Mesendoderm (in vitro differentiated cells): Measurements from ENCODE around the gene AQP7.

ENCODE experiments used
- DNase-seq: peaks from one replicate; pipeline ENCODE4 v3.0.0; 2013
- H2AK5ac ChIP-seq: 2 replicates; pipeline ENCODE4 v1.6.1; 2013; ENCODE audit warnings: low read length, inconsistent platforms
- H2BK120ac ChIP-seq: 2 replicates; pipeline ENCODE4 v1.6.1; 2013; ENCODE audit warnings: low read depth, mild to moderate bottlenecking, low read length, moderate library complexity, mixed read lengths
- H2BK15ac ChIP-seq: replicated peaks from 2 replicates; pipeline ENCODE4 v1.6.1; 2013; ENCODE audit warnings: low read depth, mild to moderate bottlenecking, moderate library complexity
- H2BK5ac ChIP-seq: 2 replicates; pipeline ENCODE4 v1.6.1; 2013; ENCODE audit warnings: low read length, inconsistent platforms
- H3K18ac ChIP-seq: 2 replicates; pipeline ENCODE4 v1.6.1; 2013; ENCODE audit warnings: mild to moderate bottlenecking, low read length, mixed read lengths
- H3K23ac ChIP-seq: one replicate; pipeline ENCODE4 v1.6.1; 2013; ENCODE audit warnings: low read length
- H3K27ac ChIP-seq: 2 replicates; pipeline ENCODE4 v1.5.1; 2013; ENCODE audit warnings: low read depth, mild to moderate bottlenecking, inconsistent platforms, low read length, moderate library complexity
- H3K27me3 ChIP-seq: 2 replicates; pipeline ENCODE4 v1.6.1; 2013; ENCODE audit warnings: low read length, control low read depth, mild to moderate bottlenecking, inconsistent platforms; ENCODE audit not compliant: insufficient read depth, poor library complexity
- H3K36me3 ChIP-seq: 2 replicates; pipeline ENCODE4 v1.6.1; 2013; ENCODE audit warnings: low read length, inconsistent platforms; ENCODE audit not compliant: control insufficient read depth, insufficient read depth
- H3K4ac ChIP-seq: one replicate; pipeline ENCODE4 v1.6.1; 2013; ENCODE audit warnings: low read depth, mild to moderate bottlenecking, low read length, moderate library complexity
- H3K4me1 ChIP-seq: 2 replicates; pipeline ENCODE4 v1.6.1; 2013; ENCODE audit warnings: low read depth, low read length, inconsistent platforms; ENCODE audit not compliant: control insufficient read depth
- H3K4me2 ChIP-seq: 2 replicates; pipeline ENCODE4 v1.6.1; 2013; ENCODE audit warnings: low read length
- H3K4me3 ChIP-seq: 2 replicates; pipeline ENCODE4 v1.5.1; 2013; ENCODE audit warnings: mild to moderate bottlenecking, low read length
- H3K56ac ChIP-seq: one replicate; pipeline ENCODE4 v1.6.1; 2013; ENCODE audit warnings: low read length
- H3K79me1 ChIP-seq: 2 replicates; pipeline ENCODE4 v1.6.1; 2013; ENCODE audit warnings: low read length, inconsistent platforms
- H3K79me2 ChIP-seq: 2 replicates; pipeline ENCODE4 v1.6.1; 2013; ENCODE audit warnings: mild to moderate bottlenecking, low read length; ENCODE audit not compliant: control insufficient read depth, insufficient read depth
- H3K9ac ChIP-seq: 2 replicates; pipeline ENCODE4 v1.6.1; 2013; ENCODE audit warnings: low read length, inconsistent platforms
- H4K5ac ChIP-seq: one replicate; pipeline ENCODE4 v1.6.1; 2013; ENCODE audit warnings: low read length
- H4K8ac ChIP-seq: one replicate; pipeline ENCODE4 v1.6.1; 2013; ENCODE audit warnings: low read depth, mild to moderate bottlenecking, control low read depth, low read length, moderate library complexity
- WGBS: extraction: QIAGEN DNeasy Blood & Tissue Kit; methylation state at CpG from one replicate; pipeline ENCODE4 v1.1.7; 2013; ENCODE audit warnings: low lambda C conversion rate, missing lambda C conversion rate; ENCODE audit not compliant: insufficient coverage; ENCODE audit errors: extremely low coverage; 5-methylcytosine and 5-hydroxymethylcytosine counted together

AQP7 gene

GRCh38 chr9:33436445-33436844 is 34.1 kb upstream of the AQP7 start:
- no peaks in the 10 kb centered on the region for H3K79me2 ChIP-seq
- no peak overlapping the region for H4K5ac ChIP-seq
- DNase-seq, result peak; percentile 84
- no peaks in the 10 kb centered on the region for H3K36me3 ChIP-seq
- H3K4me2 ChIP-seq, result no peak overlapping the region
- H3K27me3 ChIP-seq, result no peaks in the 10 kb centered on the region
- no peak overlapping the region for H2BK5ac ChIP-seq
- no peak overlapping the region for H3K18ac ChIP-seq
- H2BK120ac ChIP-seq, result no peak overlapping the region
- WGBS, result no CpG with 5 or more reads among the region's 8 CpGs
- H3K56ac ChIP-seq, result peak overlapping the region; percentile 50
- H3K27ac ChIP-seq, result no peak overlapping the region
- no peak overlapping the region for H2AK5ac ChIP-seq
- H4K8ac ChIP-seq, result no peak overlapping the region
- no peak overlapping the region for H3K23ac ChIP-seq
- H3K4me3 ChIP-seq, result no peak overlapping the region
- H2BK15ac ChIP-seq, result no peak overlapping the region
- no peak overlapping the region for H3K4ac ChIP-seq
- H3K79me1 ChIP-seq, result no peaks in the 10 kb centered on the region
- H3K4me1 ChIP-seq, result peaks cover 10% of the 10 kb centered on the region
- no peak overlapping the region for H3K9ac ChIP-seq

GRCh38 chr9:33435821-33436277 is 33.5 kb upstream of the AQP7 start:
- H2BK15ac ChIP-seq, result no peak overlapping the region
- H4K5ac ChIP-seq, result no peak overlapping the region
- no peak overlapping the region for H3K4me3 ChIP-seq
- no peak overlapping the region for H3K4ac ChIP-seq
- no peak overlapping the region for H3K4me2 ChIP-seq
- H3K27ac ChIP-seq, result no peak overlapping the region
- H2BK5ac ChIP-seq, result no peak overlapping the region
- H3K79me2 ChIP-seq, result no peaks in the 10 kb centered on the region
- H2BK120ac ChIP-seq, result no peak overlapping the region
- H3K36me3 ChIP-seq, result no peaks in the 10 kb centered on the region
- no peak overlapping the region for H3K9ac ChIP-seq
- H3K23ac ChIP-seq, result no peak overlapping the region
- WGBS, result no CpG with 5 or more reads among the region's 8 CpGs
- no peak overlapping the region for H2AK5ac ChIP-seq
- no peak for DNase-seq
- H3K4me1 ChIP-seq, result peaks cover 10% of the 10 kb centered on the region
- no peak overlapping the region for H3K18ac ChIP-seq
- H3K79me1 ChIP-seq, result no peaks in the 10 kb centered on the region
- no peaks in the 10 kb centered on the region for H3K27me3 ChIP-seq
- H4K8ac ChIP-seq, result no peak overlapping the region
- no peak overlapping the region for H3K56ac ChIP-seq

- no peaks in the 10 kb centered on the region for H3K79me1 ChIP-seq
- H2AK5ac ChIP-seq, result no peak overlapping the region
- no peak overlapping the region for H2BK15ac ChIP-seq
- H3K9ac ChIP-seq, result no peak overlapping the region
- WGBS, result 100% methylated on average over 2 of the region's 16 CpGs
- H3K36me3 ChIP-seq, result no peaks in the 10 kb centered on the region
- H3K4me3 ChIP-seq, result no peak overlapping the region
- no peaks in the 10 kb centered on the region for H3K79me2 ChIP-seq
- H3K23ac ChIP-seq, result no peak overlapping the region
- no peak overlapping the region for H4K5ac ChIP-seq
- no peak overlapping the region for H3K56ac ChIP-seq
- no peaks in the 10 kb centered on the region for H3K27me3 ChIP-seq
- H3K4me1 ChIP-seq, result peaks cover 10% of the 10 kb centered on the region
- H2BK5ac ChIP-seq, result no peak overlapping the region
- no peak overlapping the region for H3K4me2 ChIP-seq
- H2BK120ac ChIP-seq, result no peak overlapping the region
- H3K27ac ChIP-seq, result no peak overlapping the region
- no peak overlapping the region for H4K8ac ChIP-seq
- no peak for DNase-seq
- no peak overlapping the region for H3K4ac ChIP-seq
- no peak overlapping the region for H3K18ac ChIP-seq
Measured at GRCh38 chr9:33434317-33435105, 32.1 kb upstream of the AQP7 start.

- H3K56ac ChIP-seq, result no peak overlapping the region
- no peaks in the 10 kb centered on the region for H3K79me1 ChIP-seq
- no CpG with 5 or more reads among the region's 8 CpGs for WGBS
- peaks cover 9% of the 10 kb centered on the region for H3K4me1 ChIP-seq
- no peak overlapping the region for H3K4ac ChIP-seq
- no peaks in the 10 kb centered on the region for H3K27me3 ChIP-seq
- H4K5ac ChIP-seq, result no peak overlapping the region
- no peak overlapping the region for H3K27ac ChIP-seq
- H3K4me3 ChIP-seq, result no peak overlapping the region
- H3K36me3 ChIP-seq, result no peaks in the 10 kb centered on the region
- no peak overlapping the region for H4K8ac ChIP-seq
- no peak overlapping the region for H2BK120ac ChIP-seq
- no peak overlapping the region for H2BK5ac ChIP-seq
- DNase-seq, result no peak
- H3K79me2 ChIP-seq, result no peaks in the 10 kb centered on the region
- no peak overlapping the region for H2AK5ac ChIP-seq
- H3K9ac ChIP-seq, result no peak overlapping the region
- no peak overlapping the region for H3K4me2 ChIP-seq
- H2BK15ac ChIP-seq, result no peak overlapping the region
- no peak overlapping the region for H3K23ac ChIP-seq
- no peak overlapping the region for H3K18ac ChIP-seq
Measured at GRCh38 chr9:33433871-33434270, 31.5 kb upstream of the AQP7 start.

- Histone ChIP-seq H4K8ac (no peak overlapping the region), H3K9ac (no peak overlapping the region), H3K4ac (no peak overlapping the region), H3K79me1 (no peaks in the 10 kb centered on the region), H3K27ac (no peak overlapping the region), H3K36me3 (no peaks in the 10 kb centered on the region), H3K4me3 (no peak overlapping the region), H3K4me1 (peaks cover 5% of the 10 kb centered on the region), H3K79me2 (no peaks in the 10 kb centered on the region), H2BK15ac (no peak overlapping the region), H2BK120ac (no peak overlapping the region), H3K4me2 (no peak overlapping the region), H3K18ac (no peak overlapping the region), H2AK5ac (no peak overlapping the region), H4K5ac (no peak overlapping the region), H2BK5ac (no peak overlapping the region), H3K27me3 (no peaks in the 10 kb centered on the region), H3K23ac (no peak overlapping the region), H3K56ac (no peak overlapping the region)
- no peak for DNase-seq
- no CpG with 5 or more reads among the region's 2 CpGs for WGBS
Measured at GRCh38 chr9:33431420-33431819, 29.1 kb upstream of the AQP7 start.

GRCh38 chr9:33430942-33431341 is 28.6 kb upstream of the AQP7 start:
- Histone ChIP-seq H2BK5ac (no peak overlapping the region), H4K5ac (no peak overlapping the region), H3K79me1 (no peaks in the 10 kb centered on the region), H3K9ac (no peak overlapping the region), H4K8ac (no peak overlapping the region), H3K36me3 (no peaks in the 10 kb centered on the region), H3K4me1 (peaks cover 3% of the 10 kb centered on the region), H3K4me3 (no peak overlapping the region), H2AK5ac (no peak overlapping the region), H3K56ac (no peak overlapping the region), H3K18ac (no peak overlapping the region), H2BK120ac (no peak overlapping the region), H2BK15ac (no peak overlapping the region), H3K4me2 (no peak overlapping the region), H3K4ac (no peak overlapping the region), H3K27ac (no peak overlapping the region), H3K27me3 (no peaks in the 10 kb centered on the region), H3K23ac (no peak overlapping the region), H3K79me2 (no peaks in the 10 kb centered on the region)
- no CpG with 5 or more reads among the region's 1 CpG for WGBS
- DNase-seq, result no peak
